Activated T-helper 1 cell treated with anti-CD3 and anti-CD28 coated beads, Interleukin-2, amount 50 U/mL, for 16 hours (primary cell): Measurements from ENCODE around the gene CUX1.

Experiments used
- DNase-seq, 2 donors: peaks; one replicate each; pipeline ENCODE4 v3.0.0-alpha.2; 2020; ENCODE audit warnings: low read depth in 1 of 2, low spot score in 1 of 2

The CUX1 gene

DNA sequence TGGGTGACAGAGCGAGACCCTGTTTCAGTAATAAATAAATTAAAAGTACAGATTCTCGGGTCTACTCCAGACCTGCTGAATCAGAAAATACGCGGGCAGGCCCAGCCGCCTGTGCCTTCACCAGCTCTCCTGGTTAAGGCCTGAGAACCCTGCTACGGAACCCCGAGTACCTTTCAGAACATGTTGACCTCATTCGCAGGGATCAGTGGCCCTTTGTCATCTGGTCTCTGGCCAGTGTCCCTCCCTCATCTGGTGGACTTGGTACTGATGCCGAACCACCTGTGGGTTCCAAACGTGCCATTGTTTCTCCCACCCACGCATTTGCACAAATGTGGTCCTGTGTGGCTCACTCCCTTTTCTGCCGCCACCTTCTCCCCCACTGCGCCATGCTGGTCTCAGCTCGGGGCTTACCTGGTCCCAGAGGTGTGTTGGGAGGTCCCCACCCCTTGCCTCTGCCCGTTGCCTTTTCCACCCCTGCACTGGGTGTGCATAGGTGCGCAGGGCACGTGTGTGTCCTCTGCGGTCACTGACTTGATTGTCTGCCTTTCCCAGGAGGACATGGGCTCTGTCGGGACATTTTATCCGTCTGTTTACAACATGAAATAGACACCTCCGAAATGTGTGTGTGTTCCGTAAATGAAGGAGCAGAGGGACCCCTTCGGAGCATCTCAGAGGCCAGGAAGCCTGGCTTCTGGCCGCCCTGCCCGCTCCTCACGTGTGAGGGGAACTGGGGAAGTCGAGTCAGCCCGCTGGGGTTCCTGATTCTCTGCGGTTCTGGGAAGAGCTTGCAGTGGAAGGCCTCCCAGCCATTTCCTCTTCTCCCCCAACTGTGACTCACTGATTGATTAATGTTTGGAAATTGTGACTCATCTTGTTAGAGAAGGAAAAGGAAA, 135.2 kb downstream of the CUX1 start:
- DNase-seq: no peak

DNA sequence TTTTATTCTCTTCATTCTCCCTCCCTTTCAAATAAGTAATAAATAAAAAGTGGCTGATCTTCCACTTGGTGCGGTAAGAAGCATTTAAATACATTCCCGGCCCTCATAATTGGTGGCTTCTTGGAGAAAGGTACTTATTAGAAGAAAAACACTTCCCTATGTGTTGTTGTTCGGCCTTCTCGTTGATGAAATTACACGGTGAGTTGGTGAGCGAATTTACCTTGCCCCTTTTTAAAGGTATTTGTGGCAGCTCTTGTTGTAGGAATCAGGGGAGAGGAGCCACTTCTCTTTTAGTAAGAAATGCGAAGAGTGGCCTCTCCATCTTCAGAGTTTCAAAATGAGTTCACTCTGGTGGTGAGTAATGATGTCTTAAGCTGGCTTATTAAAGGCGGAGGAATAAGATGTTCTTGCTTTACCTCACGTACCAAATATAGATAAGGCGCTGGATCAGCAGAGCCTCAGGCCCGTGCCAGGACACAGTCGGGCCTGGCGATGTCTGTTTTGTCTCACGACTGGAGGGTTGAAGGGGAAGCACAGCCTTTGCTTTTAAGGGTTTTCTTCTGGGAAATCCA, 135.9 kb downstream of the CUX1 start:
- DNase-seq: no peak

DNA sequence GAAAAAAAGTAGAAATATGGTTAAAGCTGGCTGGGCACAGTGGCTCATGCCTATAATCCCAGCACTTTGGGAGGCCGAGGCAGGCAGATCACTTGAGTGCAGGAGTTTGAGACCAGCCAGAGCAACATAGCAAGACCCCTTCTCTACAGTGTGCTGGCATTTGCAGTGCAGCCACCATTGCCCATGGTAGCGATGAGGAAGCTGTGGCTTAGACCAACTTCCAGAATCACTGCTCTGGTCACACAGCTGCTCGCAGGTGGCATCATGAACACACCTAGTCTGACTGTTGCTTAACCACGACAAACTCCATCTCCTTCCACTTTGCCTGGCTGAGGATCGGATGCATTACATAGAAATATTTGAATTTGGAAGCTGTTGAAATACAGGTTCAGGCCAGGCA, 137.1 kb downstream of the CUX1 start:
- no peak for DNase-seq

DNA sequence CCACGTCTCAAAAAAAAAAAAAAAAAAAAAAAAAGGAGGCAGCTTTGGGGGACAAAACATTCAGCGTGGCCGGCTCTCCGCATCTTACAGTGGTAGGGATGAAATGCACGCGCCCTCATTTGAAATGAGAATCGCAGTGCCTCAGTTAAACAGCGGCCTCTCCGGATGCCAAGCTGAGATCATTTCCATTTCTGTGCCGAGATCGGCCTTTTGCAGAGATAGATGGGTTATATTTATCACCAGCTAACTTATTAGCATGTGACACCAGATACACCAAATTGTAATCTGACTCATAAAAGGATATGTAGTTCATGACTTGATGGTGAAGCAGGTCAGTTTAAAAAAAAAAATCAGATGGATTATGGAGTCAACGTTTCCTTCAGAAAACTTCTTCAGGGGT, 138.7 kb downstream of the CUX1 start:
- DNase-seq: no peak

DNA sequence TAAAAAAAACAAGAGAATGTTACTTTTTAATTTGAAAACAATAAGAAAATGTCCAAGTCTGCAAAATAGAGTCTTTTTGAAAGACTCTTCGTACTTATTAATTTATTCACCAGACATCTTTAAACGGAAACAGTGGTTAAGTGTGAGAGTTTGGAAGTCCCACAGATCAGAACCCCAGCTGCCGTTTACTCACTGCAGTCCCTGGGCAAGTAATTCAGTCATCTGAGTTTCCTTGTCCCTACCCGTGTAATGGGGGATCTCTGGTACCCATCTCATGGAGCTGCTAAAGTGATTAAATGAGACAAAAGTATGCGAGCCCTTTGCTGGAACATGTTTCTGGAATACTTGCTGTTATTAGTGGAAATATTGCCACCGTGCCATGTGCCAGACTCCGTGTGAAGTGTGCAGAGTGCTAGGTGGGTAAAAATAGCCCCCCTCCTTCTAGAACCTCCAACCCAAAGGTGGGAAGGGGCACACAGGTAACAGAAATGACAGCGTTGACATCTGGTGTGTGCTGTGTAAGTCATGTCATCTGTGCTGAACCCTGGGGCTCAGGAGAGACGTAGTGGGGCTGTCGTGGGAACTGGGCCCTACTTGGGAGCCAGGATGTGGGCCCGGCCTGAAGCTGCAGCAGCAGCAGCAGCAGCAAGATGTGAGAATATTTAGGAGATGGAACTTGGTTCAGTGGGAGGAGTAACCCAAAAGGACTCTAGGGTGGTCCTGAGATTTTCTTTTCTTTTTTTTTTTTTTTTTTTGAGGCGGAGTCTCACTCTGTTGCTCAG, 140.5 kb downstream of the CUX1 start:
- DNase-seq: no peak

DNA sequence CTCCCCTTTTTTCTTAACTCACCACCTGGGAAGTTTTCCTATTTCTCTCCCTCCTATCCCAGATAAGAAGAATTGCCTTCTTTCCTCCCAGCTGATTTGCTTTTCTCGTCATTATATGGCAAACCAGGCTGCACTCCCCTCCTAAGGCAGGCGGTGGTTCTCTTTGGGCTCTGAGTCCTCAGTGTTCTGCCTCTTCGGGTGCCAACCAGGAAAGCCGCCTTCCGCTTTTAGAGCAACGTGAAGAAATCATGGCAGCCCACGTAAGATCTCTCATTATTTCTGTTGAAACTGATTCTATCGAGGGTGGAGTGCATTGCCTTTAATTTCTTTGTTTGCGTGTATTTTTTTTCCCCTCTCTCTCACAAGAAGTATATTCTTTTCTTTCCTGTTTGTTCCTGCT, 141.9 kb downstream of the CUX1 start:
- no peak for DNase-seq

DNA sequence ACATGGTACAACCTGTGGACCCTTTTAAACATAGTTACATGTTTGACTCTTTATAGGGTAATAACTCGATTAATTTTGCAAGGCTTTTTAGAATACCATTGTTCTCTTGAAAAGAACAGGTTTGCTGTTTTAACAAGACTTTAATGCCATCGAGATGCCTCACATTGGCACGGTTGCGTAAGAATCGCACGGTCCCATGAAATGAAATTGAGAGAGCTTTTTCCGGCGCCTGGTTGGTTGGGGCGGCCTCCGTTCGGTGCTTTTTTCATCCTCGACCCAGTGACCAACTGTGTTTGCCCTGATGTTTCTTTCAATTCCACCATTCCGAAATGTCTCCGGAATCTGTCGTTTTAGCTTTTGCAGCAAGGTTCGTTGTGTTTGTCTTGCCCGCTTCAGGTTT, 142.4 kb downstream of the CUX1 start:
- DNase-seq: no peak

DNA sequence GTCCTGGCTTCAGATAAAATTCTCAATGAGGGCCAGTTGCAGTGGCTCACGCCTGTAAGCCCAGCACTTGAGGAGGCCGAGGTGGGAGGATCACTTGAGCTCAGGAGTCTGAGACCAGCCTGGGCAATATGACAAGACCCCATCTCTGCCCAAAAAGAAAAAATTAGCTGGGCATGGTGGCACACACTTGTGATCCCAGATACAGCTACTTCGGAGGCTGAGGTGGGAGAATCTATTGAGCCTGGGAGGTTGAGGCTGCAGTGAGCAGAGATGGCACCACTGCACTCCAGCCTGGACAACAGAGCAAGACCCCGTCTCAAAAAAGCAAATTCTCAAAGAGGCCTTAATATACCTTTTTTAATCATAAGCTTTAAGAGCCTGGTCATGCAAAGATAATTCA, 142.9 kb downstream of the CUX1 start:
- no peak for DNase-seq

DNA sequence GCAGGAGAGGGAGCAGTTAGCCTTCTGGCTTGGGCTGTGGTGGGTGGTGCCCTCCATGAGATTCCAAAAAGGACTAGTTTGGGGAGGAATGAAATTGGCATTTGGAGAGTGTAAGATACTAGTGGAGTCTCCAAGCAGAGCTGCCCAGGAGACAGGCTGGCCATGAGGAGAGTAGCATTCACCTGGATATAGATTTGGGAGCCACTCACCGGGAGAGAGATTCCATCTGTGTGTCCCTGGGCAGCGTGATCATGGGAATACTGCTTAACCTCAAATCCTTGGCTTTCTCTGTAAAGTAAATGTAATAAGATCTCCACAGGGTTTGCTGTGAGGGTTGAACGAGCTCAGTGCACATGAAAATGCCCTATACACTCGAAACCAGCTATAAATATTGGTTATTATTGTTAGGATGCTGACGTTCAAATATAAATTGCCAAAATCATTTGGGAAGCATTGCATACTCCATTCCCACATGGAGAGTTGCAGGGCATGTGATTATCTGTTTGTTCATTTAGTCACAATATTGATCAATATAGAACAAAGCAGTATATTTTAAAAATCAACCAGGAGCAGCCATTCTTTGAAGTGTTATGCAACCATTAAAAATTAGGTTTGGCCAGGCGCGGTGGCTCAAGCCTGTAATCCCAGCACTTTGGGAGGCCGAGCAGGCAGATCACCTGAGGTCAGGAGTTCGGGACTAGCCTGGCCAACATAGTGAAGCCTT, 143.7 kb downstream of the CUX1 start:
- DNase-seq: no peak

DNA sequence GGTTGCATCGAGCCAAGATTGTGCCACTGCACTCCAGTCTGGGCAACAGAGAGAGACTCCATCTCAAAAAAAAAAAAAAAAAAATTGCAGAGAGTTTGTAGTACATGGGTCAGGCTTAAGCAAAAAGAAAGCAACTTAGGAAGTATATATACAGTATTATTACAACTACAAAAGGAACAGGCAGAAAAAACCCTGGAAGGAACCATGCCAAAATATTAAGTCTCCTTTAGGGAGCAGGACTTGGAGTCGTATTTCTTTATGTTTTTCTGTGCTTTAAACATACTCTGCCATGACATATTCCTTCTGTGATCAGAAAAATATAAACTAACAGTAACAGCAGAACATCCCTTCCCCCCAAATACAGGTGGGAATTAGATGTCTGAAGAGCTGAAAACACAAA, 144.4 kb downstream of the CUX1 start:
- DNase-seq: no peak

DNA sequence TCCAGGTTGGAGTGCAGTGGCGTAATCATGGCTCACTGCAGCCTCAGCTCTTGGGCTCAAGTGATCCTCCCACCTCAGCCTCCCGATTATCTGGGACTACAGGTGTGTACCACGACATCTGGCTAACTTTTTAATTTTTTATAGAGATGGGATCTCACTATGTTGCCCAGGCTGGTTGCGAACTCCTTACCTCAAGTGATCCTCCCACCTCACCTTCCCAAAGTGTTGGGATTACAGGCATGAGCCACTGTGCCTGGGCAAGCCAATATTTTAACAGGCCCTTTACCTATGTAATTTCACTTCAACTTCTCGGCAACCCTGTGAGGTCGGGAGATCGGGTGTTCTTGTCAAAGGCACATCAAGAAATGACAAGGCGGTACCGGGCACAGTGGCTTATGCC, 146.3 kb downstream of the CUX1 start:
- no peak for DNase-seq

DNA sequence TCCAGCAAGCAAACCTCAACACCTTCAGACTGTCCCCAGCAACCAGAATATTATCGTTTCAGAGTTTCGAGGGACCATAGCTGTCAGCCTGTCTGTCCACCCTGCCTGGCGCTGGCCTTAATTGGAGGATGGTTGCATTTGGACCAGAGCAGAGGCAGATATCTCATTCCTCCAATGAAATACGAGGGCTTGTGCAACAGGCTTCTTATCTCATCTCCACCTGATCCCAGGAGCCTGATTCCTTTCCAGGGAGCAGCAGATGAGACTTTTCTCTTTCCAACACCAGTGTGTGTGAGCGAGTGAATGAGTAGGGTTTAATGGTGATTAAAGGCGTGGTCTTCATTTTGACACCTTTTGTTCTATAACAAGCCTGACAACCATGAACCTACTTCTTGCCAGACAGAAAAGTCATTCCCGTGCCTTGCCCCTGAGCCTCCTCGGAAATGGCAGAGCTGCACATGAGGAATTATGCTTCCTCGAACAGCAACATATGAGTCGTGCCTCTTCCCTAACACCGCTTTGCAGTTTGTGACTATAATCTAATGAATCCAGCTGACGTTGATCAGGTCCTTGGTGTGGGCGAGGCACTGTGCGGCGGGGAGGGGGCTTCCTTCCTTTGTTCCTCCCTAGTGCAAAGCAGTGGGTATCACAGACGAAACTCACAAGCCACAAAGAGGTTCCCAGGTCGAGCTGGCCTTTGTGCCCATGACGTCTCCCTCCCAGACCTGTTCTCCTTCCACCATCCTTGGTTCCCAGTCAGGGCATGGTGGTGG, 147.4 kb downstream of the CUX1 start:
- DNase-seq: no peak

DNA sequence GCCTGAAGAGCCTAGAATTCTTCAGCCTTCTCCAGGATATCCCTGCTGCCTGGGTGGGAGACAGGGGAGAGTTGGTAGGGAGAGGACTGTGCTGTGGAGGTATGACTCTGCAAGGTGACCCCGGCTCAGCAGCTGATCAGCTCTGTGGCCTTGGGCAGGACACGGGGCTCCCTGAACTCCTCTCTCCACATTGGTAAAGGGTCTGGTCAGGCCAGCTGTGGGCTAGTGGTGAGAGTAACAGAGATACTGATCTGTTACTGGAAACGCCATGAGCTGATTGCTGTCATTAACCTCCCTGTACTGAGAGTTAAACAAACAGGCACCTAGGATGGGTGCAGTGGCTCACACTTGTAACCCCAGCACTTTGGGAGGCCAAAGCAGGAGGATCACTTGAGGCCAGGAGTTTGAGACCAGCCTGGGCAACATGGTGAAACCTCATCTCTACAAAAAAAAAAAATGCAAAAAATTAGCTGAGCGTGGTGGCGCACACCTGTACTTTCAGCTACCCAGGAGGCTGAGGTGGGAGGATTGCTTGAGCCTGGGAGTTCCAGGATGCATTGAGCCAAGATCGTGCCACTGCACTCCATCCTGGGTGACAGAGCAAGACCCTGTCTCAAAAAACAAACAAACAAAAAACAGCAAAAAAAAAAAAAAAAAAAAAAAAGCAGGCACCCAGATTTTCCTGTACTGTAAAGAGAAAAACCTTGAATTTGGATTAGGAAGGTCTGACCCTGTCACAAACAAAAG, 151.5 kb downstream of the CUX1 start:
- no peak for DNase-seq

DNA sequence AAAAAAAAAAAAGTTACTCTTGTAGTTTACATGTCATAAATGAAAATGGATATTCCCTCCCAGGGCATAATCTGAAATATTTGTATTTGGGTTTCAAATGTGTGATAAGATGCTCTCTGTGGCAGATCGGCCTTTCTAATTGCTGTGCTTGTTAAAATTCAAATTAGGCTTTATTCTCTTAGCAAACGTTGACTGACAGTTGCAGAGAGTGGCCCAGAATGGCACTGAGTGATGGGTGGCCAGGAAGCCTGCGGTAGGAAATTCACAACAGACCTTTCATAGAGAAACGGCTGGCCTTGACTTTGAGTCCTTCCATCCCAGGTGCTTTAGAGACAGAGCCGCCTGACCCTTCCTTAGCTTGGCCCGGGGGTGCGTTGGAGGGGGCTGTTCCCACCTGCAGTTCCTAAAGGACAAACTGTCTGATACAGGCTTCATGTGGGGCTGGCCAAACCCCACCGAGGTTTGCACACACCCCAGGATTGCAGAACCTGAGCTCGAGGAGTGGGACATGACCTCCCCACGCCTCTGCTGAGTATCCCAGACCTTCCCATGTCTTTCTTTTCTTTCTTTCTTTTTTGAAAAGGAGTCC, 152.7 kb downstream of the CUX1 start:
- DNase-seq: no peak

DNA sequence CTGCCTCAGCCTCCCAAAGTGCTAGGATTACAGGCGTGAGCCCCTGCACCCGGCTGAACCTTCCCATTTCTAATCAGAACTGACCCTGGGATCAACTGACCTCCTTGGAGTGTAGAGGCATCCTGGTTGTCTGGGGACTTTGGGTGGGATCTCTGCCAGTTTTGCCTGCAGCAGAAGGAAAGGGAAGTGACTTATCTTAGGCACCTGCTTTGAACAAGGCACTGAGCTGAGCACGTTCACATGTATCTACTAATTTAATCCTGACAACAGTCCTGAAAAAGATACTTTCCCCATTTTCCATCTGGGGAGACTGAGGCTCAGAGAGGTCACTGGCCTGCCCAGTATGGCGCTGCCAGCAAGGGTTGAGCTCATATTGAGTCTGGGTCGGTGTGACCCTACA, 153.4 kb downstream of the CUX1 start:
- DNase-seq: no peak

DNA sequence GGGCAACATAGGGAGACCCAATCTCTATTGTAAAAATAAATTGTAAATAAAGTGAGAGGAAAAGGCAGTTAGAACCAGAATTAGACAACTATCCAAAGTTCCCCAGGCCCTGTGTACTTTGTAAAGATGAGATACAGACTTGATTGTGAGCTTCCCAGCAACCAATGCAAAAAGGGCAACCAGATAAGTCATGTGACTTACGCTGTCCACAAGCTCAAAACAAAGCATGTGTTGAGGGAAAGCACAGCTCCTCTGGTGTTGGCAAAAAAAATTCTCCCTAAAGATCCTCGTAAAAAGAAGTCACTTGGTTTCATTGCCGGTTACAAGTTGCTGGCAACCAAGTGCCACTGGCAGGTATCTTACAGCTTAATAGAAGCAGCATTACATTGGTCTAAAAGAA, 154.0 kb downstream of the CUX1 start:
- DNase-seq: no peak

DNA sequence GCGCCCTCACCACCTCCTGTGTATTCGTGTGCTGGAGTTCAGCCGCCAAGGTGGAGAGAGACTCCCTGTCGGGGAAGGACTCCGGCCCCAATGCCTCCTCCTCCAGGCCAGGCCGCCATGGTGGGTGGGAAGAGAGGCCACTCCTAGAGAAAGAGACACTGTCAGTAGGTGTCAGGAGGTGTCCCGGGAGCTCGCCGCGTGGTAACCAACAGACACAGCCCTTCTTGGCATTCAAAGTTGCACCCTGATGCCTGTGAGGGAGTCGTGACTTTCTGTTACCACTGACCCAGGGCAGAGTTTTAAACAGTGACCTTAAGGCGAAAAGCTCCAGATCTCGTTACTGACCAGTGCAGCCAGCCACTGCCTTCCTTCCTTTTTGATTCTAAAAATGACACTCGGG, 155.2 kb downstream of the CUX1 start:
- DNase-seq: no peak

DNA sequence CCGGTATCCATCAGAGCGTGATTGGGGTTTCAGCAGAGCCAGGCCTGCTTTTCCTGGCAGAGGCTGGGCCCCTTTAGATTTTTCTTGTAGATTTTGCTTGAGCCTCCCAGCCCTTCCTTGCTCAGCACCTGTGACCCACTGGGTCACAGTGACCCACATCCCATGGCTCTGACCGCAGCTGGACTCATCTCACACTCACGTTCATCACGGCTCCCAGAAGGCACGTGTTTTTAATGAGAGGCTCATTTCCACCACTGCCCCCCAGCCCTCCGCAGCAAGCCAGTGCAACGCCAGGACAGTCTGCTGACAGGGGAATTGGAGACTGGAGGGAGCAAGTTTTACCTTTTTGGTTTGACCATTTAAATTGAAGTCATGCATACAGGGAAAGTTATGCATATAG, 155.7 kb downstream of the CUX1 start:
- no peak for DNase-seq

DNA sequence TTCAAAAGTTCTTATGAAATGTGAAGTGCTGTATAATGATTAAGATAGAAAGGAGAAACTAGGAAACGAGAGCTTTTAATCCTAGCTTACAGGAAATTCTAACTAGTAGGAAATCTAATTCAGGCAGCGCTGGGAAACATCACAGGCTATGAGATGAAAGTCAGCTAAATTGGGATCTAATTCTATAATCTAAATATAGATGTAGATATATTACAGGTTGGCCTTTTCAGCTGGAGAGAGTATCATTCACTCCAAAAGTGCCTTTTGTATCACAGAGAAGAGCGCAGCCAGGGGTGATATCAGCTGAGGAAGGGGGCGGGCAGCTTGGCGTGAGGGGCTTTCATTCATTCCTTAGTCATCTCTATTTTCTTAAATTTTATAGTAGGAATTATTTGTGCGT, 157.0 kb downstream of the CUX1 start:
- no peak for DNase-seq

DNA sequence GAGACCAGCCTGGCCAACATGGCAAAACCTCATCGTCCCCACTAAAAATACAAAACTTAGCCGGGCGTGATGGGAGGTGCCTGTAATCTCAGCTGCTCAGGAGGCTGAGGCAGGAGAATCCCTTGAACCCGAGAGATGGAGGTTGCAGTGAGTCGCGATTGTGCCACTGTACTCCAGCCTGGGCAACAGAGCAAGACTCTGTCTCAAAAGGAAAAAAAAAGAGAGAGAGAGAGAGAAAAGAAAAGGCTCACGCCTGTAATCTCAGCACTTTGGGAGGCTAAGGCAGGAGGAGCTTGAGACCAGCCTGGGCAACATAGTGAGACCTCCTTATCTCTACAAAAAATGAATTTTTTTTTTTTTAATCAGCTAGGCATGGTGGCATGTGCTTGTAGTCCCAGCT, 157.6 kb downstream of the CUX1 start:
- DNase-seq: no peak
